Limb (tissue), 2 donors: ENCODE data around the gene PITX2.
A peak's percentile ranks its signal among the peaks of the same experiment; 100 is the strongest.

Experiments
- DNase-seq, 2 donors: peaks; one replicate each; pipeline ENCODE4 v3.0.0-alpha.2; 2016; ENCODE audit errors: extremely low spot score in 2 of 2

The PITX2 gene

DNA sequence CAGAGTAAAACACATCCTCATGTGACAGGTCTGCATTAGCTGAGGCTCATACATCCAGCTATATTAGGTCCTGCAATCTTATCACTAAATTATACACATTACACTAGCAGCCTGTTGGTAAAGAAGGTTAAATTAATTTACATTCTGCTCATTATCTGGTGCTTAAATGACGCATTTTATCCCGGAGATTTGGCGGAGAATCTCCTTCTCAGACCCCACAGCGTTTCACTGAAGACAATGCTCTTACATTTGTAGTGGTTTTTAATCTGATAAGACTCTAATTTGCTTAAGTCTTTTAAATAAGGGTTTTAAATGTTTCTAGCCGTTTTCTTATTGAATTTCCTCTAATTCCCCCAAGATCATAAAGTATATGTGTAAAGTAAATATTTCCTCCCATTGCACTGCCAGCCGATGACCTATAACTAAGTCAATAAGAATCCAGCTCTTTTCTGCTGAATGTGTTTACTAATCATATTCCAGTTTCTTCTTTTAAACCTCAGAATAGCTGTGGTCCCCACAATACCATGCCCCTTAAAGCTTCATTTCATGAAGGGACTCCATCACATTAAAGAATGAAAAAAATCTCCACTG is 2.1 kb upstream of the PITX2 start:
- no peak for DNase-seq

DNA sequence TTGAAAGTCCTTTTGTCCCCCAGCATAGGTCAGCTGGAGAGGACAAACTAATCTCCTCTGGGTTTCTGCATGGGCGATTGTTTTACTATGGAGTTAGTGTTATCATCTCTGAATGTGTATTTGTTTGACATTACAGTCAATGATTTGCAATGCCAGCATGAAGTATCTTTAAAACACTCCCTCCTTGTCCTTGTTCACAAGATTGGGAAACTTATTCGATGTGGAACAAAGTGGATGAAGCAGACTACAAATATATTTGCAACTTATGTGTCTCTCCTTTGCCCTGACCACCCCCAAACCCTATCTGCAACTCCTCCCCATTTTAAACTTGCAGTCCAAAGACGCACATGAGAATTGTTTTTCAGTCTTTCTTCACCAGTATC is 1.5 kb upstream of the PITX2 start:
- no peak for DNase-seq

DNA sequence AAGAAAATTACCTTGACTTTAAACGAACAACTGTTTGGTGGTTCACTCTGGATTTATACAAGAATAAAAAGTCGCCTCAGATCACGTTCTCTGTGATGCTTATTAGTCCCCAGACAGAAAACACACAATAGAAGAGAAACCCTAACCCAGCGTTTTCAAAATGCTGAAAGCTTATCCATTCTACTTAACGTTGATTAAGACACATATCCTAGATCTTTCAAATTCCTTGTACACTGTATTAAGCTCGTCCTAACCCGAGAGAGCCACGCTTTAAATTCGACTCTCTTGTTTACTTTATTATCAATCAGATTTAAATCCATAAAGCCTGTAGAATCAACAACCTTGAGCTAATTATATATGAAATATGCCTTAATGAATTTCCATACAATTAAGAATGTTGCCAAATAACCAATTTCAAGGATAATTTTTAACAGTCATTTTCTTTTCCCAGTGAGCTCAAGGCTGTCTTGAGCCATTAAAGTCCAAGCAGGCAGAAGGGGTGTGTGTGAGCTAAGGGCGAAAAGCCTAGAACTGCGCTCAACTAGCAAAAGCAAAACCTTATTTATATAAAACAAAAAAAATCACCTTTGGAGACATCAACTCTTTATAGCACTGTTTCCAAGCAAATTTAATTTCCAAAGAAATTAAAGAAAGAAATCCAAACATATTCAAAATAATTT is 981 bp upstream of the PITX2 start:
- DNase-seq: no peak

DNA sequence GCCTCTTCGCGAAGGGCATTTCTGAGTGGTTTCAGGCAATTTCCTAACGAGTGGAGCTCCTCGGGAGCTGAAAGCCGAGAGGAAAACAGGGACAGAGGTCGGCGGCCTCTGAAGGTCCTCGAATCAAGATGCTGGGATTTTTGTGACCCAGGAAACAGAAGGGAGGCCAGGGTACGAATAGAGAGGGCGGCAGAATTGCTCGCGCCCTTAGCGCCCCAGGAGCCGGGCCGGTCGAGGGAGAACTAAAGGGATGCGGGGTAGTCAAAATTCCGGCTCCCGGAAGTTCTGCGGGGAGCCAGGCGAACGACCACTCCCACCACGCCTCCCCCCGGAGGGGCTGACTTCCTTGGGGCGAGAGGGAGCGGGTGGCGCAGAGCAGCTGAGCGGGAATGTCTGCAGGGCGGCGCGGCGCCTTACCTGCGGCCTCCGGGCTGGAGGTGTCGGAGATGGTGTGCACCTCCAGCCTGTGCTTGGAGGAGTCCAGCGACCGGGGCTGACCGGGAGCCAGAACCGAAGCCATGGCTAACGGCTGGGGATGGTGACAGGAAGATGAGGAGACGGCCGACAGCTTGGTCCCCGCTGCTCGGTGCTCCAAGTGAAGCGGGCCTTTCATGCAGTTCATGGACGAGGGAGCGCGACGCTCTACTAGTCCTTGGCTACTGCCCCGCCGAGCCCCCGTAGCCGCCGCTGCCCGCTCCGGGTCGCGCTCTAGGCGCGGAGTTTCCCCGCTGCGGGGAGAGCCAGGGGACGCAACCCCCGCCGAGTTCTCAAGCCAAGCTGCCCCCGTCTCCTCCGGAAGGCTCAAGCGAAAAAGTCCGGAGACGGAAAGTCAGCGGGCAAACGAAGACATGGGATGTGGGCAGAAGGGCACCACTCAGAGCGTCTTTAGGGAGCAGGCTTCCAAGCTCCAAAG is 782 bp downstream of the PITX2 start:
- DNase-seq: peak in 1 of 2 donors; percentile 54

DNA sequence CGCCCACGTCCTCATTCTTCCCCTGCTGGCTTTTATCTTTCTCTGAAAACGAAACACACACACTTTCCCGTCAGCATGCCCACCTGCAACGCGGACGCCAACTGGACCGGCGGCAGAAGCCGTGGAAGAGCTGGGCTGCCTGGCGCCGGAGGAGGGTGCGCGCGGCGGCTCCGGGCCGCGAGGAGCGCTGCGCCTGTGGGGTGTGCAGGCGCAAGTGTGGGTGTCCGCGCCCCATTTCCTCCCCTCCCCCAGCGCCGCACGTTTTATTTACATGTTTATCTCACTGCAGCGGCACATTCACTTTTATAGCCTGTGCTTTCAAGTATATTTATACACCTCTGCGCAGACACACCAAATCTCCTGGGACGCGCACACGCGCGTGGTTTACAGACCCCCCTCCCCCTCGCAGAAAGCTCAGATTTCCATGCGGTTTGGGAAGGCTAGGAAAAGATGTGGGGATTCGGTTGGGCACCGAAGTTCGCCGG is 1.5 kb downstream of the PITX2 start:
- no peak for DNase-seq

DNA sequence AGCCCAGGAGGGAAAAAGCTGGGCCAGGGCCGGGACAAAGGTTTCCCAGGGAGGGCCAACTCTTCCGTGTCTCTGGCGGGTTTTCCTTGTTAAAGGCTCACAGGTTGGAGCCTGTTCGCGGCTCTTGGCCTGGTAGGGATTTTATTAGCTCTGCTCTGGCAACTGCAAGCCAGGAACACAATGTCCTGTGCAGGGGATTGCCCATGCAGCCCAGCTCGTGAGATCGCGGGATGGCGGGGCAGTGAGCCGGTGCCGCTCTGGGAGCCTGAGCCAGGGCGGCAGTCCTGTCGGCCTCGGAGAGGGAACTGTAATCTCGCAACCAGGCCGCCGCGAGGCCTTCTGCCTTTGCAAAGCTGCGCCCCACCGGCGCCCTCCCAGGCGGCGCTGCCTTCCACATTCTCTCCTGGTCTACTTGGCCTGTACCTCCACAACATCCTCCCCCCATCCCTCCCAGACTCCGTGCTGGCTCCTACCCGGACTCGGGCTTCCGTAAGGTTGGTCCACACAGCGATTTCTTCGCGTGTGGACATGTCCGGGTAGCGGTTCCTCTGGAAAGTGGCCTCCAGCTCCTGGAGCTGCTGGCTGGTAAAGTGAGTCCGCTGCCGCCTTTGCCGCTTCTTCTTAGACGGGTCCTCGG is 2.1 kb downstream of the PITX2 start:
- peak in 1 of 2 donors; percentile 80 for DNase-seq

DNA sequence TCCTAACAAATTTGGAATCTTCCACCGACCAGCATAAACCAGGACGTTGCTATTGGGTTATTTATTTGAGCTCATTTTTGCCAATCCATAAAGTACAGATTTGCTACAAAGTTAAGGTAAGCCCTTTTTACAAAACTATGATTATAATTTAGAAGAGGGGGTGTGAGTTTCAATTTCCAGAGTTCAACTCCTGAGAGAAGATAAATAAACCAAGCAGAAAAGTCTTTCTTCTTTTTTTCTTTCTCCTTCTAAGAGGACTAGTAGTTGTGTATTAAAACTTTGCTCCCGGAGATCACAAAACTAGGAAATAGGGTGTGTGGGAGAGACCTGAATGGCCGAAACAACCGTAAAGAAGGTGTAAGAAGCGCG is 2.6 kb downstream of the PITX2 start:
- DNase-seq: no peak

DNA sequence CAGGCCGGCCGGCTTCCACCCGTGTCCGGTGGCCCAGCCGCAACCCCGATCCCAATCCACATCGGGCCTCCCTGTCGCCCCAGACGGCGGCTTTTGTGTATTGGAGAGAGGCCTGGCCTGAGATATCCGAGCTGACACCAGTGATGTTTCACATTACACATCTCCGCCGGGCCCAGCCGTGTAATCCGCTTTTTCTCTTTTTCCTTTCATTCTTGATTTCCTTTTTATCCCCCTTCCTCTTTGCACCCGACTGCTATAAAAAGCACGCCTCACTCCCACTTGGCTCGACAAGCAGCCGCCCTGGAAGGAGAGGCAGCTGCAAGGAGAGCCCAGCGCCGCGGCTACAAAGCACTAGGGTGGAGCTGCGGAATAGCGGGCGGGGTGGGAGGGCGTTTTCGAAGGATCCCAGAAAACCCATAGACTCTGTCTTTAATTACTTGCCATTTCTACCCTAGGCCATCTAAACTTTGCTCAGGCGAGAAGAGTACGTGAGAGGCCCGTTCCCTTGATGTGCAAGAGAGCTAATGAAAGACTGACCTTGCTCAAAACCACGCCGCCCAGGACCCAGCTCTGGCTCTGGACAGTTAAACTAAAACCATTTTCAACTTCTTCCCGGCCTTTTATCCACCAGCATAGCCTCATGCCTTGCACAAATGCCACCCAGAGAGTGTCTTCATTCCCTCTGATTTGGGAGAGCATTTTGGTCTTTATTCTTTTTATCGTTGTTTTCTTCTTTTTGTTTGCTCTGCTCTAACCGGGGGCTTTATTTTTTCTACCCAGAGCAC is 3.2 kb downstream of the PITX2 start:
- DNase-seq: peak in 1 of 2 donors; percentile 73

DNA sequence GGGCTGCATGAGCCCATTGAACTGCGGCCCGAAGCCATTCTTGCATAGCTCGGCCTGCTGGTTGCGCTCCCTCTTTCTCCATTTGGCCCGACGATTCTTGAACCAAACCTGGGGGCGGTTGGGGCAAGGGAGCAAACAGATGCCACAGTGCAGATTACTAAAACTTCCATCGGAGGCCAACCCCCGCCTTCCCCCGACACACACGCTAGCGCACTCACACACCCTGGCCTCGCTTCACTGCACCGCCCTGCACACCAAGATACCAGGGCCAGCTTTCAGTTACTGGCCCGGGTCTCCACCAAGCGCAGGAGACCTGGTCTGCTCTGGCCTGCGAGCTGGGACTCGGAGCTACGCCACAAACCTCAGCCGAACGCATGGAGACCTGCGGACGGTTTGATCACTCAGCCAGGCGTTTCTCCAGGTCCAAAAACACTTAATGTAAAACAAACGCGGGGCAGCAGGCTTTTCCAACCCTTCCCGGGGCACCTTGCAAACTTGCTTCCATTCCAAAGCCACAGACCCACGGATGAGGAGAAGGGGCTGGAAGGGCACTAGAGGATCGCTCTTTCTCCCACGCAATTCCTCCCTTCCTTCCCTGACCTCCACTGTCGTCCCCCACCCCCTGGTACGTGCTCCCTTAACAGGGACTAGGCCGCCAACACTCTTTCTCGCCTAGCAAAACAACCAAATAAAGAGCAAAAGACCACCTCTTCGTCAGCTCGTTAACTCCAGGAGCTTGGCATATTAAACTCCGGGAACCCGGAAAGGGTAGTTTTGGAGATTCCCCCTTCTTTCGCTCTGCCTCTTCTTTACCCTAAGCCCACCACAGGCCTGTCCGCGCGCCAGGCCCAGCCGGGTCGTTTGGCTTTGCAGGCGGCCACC is 4.1 kb downstream of the PITX2 start:
- peak in 1 of 2 donors; percentile 51 for DNase-seq

DNA sequence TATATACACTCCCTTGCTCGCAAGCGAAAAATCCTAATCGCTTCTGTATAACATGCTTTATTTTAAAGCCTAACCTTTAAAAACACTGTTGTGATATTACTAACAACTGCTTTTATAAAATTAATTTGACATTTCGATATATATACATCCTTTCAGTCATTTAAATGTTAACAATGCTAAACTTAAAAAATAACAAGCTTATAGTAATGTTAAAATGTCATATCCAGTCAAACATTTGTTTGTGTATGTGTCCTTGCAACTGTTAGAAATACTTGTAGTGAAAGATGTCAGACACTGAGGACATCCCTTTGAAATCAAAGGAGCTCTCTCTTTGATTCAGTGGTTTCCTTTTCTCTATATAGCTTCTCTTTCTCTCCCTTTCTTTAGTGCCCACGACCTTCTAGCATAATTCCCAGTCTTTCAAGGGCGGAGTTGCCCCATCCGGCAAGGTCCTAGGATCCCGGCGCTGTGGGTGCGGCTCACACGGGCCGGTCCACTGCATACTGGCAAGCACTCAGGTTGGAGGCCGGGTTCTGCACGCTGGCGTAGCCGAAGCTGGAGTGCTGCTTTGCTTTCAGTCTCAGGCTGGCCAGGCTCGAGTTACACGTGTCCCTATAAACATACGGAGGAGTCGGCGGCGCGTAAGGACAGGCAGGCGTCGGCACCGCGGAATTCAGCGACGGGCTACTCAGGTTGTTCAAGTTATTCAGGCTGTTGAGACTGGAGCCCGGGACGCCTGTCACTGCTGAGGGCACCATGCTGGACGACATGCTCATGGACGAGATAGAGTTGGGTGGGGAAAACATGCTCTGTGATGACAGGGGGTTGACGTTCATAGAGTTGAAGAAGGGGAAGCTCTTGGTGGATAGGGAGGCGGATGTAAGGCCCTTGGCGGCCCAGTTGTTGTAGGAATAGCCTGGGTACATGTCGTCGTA is 5.0 kb downstream of the PITX2 start:
- peak in 1 of 2 donors; percentile 66 for DNase-seq

DNA sequence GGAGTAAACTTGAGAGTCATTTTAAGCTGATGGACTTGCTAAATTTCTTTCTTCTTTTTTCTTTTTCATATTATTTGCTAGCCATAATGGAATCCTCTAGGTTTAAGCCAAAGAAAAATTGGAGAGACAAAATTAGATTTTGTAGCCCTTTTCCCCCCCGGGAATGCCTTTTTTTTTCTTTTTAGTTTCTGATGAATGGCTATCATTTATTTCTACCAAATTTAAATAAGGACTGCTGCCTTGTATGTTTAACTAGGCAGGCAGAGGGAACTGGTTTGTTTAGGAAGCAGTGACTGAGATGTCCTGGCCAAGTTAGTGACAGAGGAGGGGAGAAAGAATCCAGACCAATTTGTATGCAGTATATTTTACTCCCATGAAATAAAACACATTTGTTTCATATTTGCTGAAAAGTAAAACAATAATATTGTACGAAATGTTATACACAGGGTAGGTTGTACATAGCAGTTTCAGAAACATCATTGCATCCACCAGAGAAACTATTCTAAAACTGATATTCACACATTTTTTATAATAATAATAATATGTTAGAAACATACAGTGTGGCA is 5.7 kb downstream of the PITX2 start:
- DNase-seq: no peak

DNA sequence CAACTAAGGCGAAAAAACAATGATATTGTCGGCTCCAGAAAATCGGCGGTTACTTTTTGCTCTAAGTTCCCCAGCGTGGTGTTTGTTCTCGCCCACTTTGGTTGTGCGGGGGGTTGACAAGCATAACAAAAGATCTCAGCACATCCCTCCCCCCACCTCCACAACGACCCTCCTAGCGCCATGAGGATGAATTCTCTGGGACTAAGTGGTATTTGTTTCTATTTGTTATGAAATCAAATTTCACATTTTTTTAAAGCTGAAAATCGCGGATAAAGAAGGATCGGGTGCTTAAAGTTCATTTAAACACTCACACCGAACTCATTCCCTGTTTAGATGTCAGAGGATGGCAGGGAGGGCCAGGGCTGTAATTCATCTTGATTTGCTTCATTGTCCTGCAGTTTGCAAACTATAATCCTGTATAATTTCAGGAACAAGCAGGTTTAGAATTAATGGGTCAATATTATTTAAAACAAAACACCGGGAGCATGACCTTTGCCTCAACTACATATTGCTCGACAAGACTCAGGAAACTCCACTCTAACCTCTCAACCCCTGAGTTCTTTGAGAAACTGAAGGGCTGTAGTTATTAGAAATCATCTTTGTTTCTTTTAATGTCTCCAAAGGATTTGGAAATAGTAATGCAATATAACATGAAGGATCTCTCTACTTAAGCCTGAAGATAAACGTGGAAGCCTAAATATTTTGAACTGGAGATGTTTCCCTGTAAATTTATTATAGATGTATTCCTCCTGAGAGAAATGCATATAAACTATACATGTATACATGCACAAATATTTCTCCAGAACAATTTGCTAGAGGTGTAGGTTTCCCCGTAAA is 6.4 kb downstream of the PITX2 start:
- DNase-seq: no peak

DNA sequence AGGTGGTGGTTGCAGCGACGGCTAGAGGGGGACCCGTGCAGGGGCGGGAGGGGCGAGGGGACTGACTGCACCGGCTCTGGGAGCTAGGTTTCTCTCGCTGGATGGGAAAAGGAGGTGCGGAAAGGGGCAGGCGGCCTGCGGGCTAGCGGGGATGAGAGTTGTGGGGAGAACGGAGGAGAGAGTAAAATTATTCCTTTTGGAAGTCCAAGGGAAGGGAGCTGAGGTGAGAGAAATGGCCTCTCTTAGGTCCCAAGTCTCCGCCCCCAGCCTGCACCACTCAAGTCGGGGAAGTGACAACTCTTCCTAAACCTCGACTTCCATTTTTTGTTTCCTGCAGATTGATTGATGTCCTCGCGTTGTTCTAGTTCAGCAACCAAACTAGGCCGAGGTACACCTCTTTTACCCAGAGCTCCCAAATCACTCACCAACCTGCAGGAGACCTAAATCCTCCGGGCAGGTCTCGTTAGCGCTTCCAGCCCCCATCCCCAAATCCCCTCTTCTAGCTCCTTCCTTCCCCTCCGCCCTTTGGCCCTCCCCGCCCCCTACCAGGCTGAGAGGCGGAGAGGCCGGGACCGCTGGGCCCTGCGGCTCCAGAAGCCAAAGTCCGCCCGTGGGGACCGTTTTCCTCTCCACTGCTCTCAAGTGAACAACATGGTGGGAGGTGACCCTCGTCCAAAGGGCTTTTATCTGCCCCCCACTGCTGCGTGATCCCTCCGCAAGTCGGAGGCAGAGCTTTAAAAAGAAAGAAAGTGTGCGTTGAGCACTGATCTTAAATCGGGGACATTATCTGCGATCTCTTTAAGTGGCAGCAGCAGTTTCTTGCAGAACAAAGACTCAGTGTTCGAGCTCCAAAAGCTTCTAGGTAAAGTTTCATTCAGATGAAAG is 7.3 kb downstream of the PITX2 start:
- no peak for DNase-seq

DNA sequence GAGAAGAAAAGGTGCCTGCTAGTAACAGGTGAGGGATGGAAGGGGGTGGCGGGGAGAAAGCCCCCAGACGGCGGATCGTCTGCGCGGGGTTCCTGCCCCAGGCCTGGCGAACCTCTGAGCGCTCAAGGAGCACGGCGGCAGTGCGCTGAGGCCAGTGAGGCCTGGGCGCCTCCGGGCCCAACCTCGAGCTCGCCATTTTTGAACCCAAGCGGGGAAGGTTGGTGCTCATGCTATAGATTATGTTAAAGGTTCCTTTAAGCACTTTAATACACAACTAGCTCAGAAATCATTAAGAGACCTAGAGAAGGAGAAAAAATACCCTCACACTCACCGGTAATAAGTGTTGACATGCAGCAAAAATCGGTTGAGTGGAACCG is 7.9 kb downstream of the PITX2 start:
- no peak for DNase-seq

DNA sequence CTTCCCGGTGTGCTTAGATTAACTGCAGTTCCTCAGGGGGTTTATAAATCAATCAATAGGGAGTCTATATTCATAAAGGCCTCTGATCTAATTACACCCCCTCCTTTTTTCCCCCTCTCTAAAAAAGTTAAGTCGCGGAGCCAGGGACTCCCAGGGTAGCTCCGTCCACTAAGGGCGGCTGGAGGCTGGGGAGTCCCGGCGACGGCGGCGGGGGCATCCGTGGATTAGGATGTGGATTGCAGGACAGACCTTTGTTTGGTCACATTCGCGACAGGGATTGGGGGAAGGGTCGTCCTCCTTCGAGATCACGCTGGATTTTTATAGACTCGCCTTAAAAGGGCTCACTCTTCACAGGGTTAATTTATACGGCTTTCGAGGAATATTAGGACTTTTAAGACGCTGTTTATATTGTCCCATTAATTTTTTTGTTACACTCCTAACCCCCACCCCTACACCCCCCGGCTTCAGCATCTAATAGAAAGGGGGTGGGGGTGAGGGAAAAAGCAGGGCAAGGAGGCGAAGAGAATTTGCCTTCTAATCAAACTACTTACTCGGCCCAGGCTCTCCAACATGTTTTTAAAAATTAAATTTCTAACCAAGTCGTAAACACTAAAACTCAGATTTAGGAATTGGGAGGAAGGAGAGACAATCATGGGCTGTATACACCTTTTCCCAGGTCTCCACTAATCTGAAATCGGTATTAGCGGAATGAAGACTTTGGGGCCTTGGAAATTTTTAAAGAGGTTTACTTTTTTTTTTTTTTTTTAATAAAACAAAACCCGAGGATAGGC is 8.5 kb downstream of the PITX2 start:
- DNase-seq: no peak

DNA sequence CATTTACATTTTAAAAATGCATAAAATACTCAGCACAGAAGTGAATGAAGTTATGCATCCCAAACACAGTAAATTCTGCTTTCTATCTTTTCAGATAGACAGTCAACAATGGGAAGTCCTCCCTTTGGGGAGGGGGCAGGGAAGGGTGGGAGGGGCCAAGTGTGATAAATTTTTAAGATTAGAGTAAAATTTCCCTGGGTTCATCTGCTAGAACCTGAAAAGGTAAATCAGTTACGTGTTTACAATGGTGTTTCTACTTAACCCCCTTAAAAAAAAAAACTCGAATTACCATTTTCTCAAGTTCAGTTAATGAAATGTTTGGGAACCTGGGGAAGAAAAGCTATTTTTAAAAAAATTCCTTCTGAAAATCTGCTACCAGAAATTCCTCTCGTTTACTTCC is 9.1 kb downstream of the PITX2 start:
- no peak for DNase-seq
